Suprapubic skin (tissue), 2 donors: Measurements from ENCODE around the gene TRIM8.
"Not testable (repeated sequence)": the region's sequence is repeated elsewhere in the genome, so short reads cannot be mapped to it uniquely, and the experiment has no call there.

Experiments
- EP300 ChIP-seq: sonication (generic); formaldehyde crosslinking; IDR thresholded peaks from one replicate; pipeline ENCODE4 v1.6.1; 2017; ENCODE audit warnings: antibody characterized with exemption
- POLR2A ChIP-seq, 2 donors: fragments of 450-650 bp; IDR thresholded peaks; one replicate each; pipeline ENCODE4 v1.6.1; 2017; ENCODE audit warnings: antibody characterized with exemption in 2 of 2, mild to moderate bottlenecking in 2 of 2, moderate library complexity in 2 of 2

GRCh38 chr10:102667411-102667810 is 23.1 kb downstream of the TRIM8 start:
- not testable (repeated sequence) for TF ChIP-seq EP300; POLR2A (IDR thresholded peaks at IDR 0.05)
